CD4-positive, alpha-beta T cell treated with Interleukin-12 subunit alpha and Interleukin-12 subunit beta, for 1 hour (primary cell): ENCODE measurements around the gene NAA15.
"Not testable (repeated sequence)": the region's sequence is repeated elsewhere in the genome, so short reads cannot be mapped to it uniquely, and the experiment has no call there.

Experiments used
- DNase-seq: peaks from one replicate; pipeline ENCODE4 v3.0.0-alpha.2; 2020

Gene NAA15

DNA sequence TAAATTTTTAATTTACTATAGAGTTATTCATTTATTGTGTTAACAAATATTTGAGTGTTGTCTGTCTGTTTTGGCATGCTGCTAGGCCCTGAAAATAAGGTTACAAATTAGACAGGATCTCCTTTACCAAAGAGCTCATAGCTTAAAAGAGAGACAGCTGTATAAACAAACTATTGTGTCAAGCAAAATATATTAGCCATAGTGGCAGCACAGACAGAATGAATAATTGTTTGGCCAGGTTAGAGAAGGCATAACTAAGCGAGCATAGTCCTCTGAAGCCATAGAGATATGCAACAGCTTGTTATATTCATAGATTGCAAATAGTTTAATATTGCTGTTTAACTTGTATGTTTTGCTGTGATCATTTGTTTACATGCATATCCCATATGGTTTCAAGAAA, 67.7 kb downstream of the NAA15 start:
- no peak for DNase-seq

DNA sequence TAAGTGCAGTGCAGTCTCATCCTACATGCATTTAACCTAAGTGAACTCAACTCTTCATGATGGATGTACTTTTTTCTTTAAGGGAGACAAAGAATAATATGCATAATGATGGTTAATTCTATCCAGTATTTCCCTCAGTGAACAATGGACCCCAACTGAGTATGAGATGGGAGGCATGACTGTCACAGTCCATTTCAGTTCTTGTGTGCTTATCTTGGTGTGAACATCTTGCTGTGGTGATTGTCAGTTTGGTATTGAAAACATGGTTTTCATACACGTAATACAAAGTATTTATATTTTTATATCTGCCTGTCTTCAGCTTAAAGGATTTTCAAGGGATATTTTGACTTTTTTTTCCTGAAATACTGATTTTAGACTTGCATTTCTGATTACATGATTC, 72.9 kb downstream of the NAA15 start:
- DNase-seq: no peak

- no peak for DNase-seq
Measured at GRCh38 chr4:139386421-139386820, 85.1 kb downstream of the NAA15 start.

DNA sequence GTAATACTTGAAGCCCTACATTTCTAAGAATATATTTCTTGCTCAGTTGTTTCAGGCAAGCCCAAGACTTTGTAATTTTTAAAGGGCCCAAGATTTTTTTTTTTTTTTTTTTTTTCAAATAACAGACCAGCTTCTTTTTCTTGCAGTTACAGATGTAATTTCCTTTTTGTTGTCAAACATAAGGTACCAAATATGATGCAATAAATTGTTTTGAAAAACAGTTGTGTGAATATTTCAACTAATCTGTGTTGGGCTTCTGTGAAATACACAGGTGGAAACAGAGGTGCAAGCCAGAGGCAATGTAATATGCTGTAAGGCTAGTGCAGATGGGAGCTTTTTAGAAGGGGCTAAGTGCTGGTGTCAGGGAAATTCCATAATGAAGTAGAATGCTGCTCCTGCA, 87.8 kb downstream of the NAA15 start:
- no peak for DNase-seq

GRCh38 chr4:139389991-139390390, 88.7 kb downstream of the NAA15 start:
- DNase-seq: no peak

- DNase-seq: no peak
Measured at GRCh38 chr4:139391731-139392130, 90.4 kb downstream of the NAA15 start.

DNA sequence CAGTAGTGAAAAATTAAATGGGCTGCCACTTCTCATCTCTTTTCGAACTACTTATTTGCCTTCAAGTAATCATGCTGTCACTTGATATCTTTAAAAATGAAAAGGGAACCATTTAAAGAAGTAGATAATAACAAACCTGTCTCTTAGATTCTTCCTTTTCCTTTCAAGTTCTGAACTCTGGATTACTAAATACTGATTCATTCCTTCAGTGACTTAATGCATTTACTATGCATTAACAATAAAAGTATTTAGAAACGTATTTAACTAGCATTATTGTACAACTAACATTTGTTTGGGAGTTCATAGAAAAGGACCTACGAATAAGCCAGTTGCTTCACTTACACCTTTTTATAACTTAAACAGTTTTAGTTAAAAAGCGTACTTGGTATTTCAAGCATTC, 91.5 kb downstream of the NAA15 start:
- DNase-seq: no peak

DNA sequence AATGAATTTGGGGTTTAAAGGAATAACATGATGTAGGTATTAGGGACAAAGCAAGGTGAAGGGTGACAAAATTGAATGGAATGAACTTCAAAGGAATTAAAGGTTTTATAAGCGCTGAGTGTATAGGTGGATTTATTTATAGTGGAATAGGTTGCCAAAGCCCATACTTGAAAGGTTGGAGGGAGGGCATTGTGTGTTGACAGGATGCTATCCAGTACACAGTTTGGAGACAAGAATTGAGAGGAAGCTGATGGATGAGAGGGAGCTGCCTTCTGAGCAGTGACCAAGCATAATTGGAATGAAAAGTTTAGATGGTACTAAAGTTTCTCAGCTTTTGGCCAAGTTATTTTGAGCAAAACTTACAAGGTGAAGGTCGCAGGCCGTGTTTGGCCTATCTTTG, 100.1 kb downstream of the NAA15 start:
- no peak for DNase-seq

DNA sequence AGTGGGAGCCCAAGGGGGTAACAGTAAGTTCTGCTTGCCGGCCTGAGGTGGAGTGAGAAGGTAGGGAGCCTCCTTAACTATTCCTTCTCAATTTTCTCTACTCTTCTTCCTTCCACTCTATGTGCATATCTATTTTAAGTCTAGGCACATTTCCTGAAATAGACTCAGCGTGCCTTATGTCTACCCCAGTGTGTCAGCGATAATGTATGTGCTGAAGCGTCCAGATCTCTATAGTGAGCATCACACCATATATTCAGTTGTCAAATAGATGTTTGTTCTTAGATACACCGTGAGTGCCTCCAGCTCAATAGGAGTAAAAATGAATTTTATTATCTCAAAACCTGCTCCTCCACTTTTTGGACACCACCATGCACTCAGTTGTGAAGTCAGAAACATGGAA, 101.1 kb downstream of the NAA15 start:
- DNase-seq: no peak

GRCh38 chr4:139403462-139403861, 102.2 kb downstream of the NAA15 start:
- DNase-seq: no peak

DNA sequence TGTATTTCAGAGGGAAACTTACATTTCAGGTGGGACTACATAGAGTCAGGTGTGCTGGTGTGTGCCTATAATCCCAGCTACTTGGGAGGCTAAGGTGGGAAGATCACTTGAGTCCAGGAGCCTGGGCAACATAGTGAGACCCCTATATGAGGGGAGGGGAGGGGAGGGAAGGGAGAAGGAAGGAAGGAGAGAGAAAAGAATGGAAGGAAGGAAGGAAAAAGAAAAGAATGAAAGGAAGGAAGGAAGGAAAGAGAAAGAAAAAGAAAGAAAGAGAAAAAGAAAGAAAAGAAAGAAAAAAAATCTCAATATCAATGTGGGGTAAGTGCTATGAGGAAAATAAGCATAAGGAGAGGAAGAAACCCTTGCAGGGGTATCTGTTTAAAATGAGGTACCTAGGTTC, 109.0 kb downstream of the NAA15 start:
- no peak for DNase-seq

- not testable (repeated sequence) for DNase-seq
Measured at GRCh38 chr4:139414671-139415210, 113.4 kb downstream of the NAA15 start.

DNA sequence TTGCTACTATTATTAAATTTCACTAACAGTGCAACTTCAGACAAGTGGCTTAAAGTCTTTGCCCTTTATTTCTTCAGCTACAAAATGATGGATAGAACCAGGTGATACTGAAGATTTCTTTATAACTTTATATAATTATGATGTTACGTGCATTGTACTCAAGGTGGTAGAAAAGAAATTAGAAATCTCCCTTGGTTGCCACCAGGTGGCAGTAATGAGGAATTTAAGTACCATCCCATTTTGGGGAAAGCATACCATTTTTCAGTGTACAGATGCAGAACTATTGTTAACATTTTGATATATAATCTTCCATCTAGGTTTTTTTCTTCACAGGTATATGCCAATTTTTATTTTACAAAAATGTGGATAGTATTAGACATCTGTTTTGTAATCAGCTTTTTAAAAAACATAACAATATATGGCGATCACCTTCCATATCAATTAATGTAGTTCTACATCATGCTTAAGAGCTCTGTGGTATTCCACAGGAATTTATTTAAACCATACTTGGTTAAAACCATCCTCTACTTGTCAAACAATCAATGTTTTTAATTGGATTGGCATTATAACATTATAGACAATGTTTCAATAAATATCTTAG, 114.9 kb downstream of the NAA15 start:
- DNase-seq: peak; percentile 56

GRCh38 chr4:139419388-139419914, 118.1 kb downstream of the NAA15 start:
- peak; percentile 7 for DNase-seq

DNA sequence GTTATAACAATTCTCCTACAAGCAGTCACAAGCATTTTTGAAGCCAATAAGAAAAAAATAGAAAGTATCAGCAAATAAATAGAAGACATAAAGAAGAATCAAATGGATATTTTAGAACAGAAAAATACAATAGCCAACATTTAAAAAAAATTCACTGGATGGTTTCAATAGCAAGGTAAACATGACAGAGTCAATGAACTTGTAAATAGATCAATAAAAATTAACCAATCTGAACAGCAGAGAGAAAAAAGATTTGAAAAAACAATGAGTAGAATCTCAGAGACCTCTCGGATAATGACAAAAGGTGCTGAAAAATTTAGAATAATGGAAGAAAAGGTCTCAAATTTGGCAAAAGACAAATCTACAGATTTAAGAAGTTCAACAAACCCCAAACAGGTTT, 119.3 kb downstream of the NAA15 start:
- DNase-seq: no peak

- no peak for DNase-seq
Measured at GRCh38 chr4:139436122-139436521, 134.8 kb downstream of the NAA15 start.

DNA sequence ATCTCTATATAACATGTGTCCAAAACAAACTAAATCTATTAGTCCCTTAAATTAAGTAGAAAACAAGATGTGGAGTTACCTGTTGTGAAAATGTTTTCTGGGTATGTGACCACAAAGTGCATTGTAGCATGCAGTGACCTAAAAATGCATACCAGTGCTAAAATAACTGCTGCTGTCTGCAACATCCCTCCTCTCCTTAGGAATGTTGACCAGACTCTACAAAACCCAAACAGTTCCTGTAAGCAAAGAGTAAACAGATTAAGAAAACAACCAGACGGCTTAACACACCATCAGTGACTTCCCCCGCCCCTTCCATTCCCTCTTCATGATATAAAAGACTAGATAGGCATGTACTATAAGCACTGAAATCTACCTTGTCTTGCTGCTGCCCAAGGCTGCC, 136.8 kb downstream of the NAA15 start:
- DNase-seq: no peak

- DNase-seq: no peak
Measured at GRCh38 chr4:139441029-139441428, 139.7 kb downstream of the NAA15 start.

GRCh38 chr4:139443661-139444060, 142.4 kb downstream of the NAA15 start:
- no peak for DNase-seq

DNA sequence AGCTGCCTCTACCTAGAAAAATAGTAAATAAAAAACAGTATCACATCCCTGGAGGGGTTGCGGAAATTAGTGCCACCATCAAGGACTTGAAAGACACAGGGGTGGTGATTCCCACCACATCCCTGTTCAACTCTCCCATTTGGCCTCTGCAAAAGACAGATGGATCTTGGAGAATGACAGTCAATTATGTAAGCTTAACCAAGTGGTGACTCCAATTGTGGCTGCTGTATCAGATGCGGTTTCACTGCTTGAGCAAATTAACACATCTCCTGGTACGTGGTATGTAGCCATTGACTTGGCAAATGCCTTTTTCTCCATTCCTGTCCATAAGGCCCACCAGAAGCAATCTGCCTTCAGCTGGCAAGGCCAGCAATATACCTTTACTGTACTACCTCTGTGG, 143.6 kb downstream of the NAA15 start:
- DNase-seq: not testable (repeated sequence)

- DNase-seq: not testable (repeated sequence)
Measured at GRCh38 chr4:139447078-139447477, 145.8 kb downstream of the NAA15 start.

GRCh38 chr4:139450586-139450985, 149.3 kb downstream of the NAA15 start:
- DNase-seq: no peak

DNA sequence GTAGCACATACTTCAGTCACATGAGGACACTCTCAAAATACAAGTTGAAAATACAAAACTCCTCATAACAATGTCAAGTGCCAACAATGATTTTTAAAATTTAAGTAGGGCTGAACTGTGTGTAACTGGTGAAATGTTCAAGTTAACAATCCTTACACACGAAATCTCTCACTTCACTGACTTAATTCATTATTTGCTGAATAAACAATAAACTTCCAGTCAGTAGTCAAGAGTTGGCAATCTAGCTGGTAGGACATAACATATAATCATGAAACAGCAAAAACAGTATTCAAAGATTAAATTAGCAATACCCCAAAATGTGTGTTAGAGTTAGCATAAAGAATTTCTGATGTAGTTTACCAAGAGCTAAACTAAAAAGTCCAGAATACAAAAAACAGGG, 150.7 kb downstream of the NAA15 start:
- no peak for DNase-seq

- peak; percentile 85 for DNase-seq
Measured at GRCh38 chr4:139453041-139453370, 151.7 kb downstream of the NAA15 start.
